HepG2 (cell line): ENCODE data around the gene PLIN4.

Source experiments
- BHLHE40 ChIP-seq: IDR thresholded peaks from 2 replicates; pipeline ENCODE4 v1.6.1; 2011; ENCODE audit warnings: low read length, improper control_type of control experiment
- EP300 ChIP-seq, 3 experiments: sonication (generic) in 1 of 3; formaldehyde crosslinking in 1 of 3; IDR thresholded peaks; 2 replicates each; pipeline versions ENCODE4 v1.5.1 to v1.6.1; 2011 to 2020; ENCODE audit warnings: low read depth in 2 of 3, low read length in 2 of 3, borderline replicate concordance in 1 of 3, improper control_type of control experiment in 1 of 3, mild to moderate bottlenecking in 1 of 3, missing genetic modification reagents in 1 of 3, moderate library complexity in 1 of 3
- EZH2 ChIP-seq: conservative IDR thresholded peaks from 2 replicates; pipeline ENCODE4 v1.6.1; 2012; ENCODE audit warnings: mild to moderate bottlenecking, low read depth, low read length, moderate library complexity
- MAZ ChIP-seq, 2 experiments: sonication (generic) in 1 of 2; formaldehyde crosslinking in 1 of 2; IDR thresholded peaks; 2 replicates each; pipeline versions ENCODE4 v1.5.0 to v1.6.1; 2012 to 2020; ENCODE audit warnings: low read depth in 2 of 2, mild to moderate bottlenecking in 2 of 2, borderline replicate concordance in 1 of 2, improper control_type of control experiment in 1 of 2, low read length in 1 of 2, missing genetic modification reagents in 1 of 2, moderate library complexity in 1 of 2
- MTF2 ChIP-seq: sonication (generic); formaldehyde crosslinking; IDR thresholded peaks from 2 replicates; pipeline ENCODE4 v1.5.0; 2020; ENCODE audit warnings: missing genetic modification reagents, borderline replicate concordance
- NR2C2 ChIP-seq: sonication (generic); formaldehyde crosslinking; IDR thresholded peaks from 2 replicates; pipeline ENCODE4 v1.4.0; 2020; ENCODE audit warnings: missing genetic modification reagents, mild to moderate bottlenecking, moderate library complexity, borderline replicate concordance
- ZNF17 ChIP-seq: sonication (generic); formaldehyde crosslinking; IDR thresholded peaks from 2 replicates; pipeline ENCODE4 v1.5.0; 2020; ENCODE audit warnings: mild to moderate bottlenecking, missing genetic modification reagents
- ZNF468 ChIP-seq: sonication (generic); formaldehyde crosslinking; IDR thresholded peaks from 2 replicates; pipeline ENCODE4 v1.8.0; 2022; ENCODE audit warnings: mild to moderate bottlenecking, moderate library complexity, missing genetic modification reagents
- TF ChIP-seq, protein P1 (sequence below): sonication (generic); formaldehyde crosslinking; IDR thresholded peaks from 2 replicates; pipeline ENCODE4 v1.5.0; 2020; ENCODE audit warnings: mild to moderate bottlenecking, missing genetic modification reagents, moderate library complexity
- TF ChIP-seq, protein P2 (sequence below): sonication (generic); formaldehyde crosslinking; IDR thresholded peaks from 2 replicates; pipeline ENCODE4 v1.9.0; 2021; ENCODE audit warnings: missing genetic modification reagents, borderline replicate concordance
- TF ChIP-seq, protein P3 (sequence below): sonication (generic); formaldehyde crosslinking; IDR thresholded peaks from 2 replicates; pipeline ENCODE4 v1.8.0; 2022; ENCODE audit warnings: missing genetic modification reagents, mild to moderate bottlenecking, moderate library complexity, borderline replicate concordance
- TF ChIP-seq, protein P4 (sequence below): IDR thresholded peaks from 2 replicates; pipeline ENCODE4 v1.4.0; 2020; ENCODE audit warnings: mild to moderate bottlenecking, missing genetic modification reagents
- TF ChIP-seq, protein P5 (sequence below): sonication (generic); formaldehyde crosslinking; IDR thresholded peaks from 2 replicates; pipeline ENCODE4 v1.8.1; 2023; ENCODE audit warnings: mild to moderate bottlenecking, missing genetic modification reagents
- TF ChIP-seq, protein P6 (sequence below): sonication (generic); formaldehyde crosslinking; IDR thresholded peaks from 2 replicates; pipeline ENCODE4 v1.8.1; 2023; ENCODE audit warnings: mild to moderate bottlenecking, missing genetic modification reagents, borderline replicate concordance

DNA sequence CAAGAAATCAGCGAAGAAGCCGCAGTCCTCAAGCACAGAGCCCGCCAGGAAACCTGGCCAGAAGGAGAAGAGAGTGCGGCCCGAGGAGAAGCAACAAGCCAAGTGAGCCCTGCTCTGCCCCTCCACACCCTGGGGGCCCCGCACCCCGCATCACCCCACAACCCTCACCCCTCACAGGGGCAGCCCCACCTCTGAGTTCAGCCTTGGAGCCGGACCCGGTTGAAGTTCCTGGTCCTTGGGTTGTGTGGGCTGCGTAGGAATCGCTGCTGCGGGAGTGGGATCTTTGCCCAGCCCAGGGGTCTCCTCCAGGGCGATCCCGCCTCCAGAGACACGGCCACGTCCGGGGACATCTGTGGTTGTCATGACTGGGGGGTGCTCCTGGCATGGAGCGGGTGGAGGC, 22.0 kb downstream of the PLIN4 start:
- TF ChIP-seq, protein P1, sequence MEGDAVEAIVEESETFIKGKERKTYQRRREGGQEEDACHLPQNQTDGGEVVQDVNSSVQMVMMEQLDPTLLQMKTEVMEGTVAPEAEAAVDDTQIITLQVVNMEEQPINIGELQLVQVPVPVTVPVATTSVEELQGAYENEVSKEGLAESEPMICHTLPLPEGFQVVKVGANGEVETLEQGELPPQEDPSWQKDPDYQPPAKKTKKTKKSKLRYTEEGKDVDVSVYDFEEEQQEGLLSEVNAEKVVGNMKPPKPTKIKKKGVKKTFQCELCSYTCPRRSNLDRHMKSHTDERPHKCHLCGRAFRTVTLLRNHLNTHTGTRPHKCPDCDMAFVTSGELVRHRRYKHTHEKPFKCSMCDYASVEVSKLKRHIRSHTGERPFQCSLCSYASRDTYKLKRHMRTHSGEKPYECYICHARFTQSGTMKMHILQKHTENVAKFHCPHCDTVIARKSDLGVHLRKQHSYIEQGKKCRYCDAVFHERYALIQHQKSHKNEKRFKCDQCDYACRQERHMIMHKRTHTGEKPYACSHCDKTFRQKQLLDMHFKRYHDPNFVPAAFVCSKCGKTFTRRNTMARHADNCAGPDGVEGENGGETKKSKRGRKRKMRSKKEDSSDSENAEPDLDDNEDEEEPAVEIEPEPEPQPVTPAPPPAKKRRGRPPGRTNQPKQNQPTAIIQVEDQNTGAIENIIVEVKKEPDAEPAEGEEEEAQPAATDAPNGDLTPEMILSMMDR (CRISPR knock-in tag), result no peak
- no peak for TF ChIP-seq EP300 (IDR thresholded peaks at IDR 0.05; ENCODE audit: low read depth in 2 of 2, low read length in 2 of 2)
- no peak for TF ChIP-seq EP300 (CRISPR knock-in tag; IDR thresholded peaks at IDR 0.05; ENCODE audit: borderline replicate concordance)
- TF ChIP-seq, protein P2, sequence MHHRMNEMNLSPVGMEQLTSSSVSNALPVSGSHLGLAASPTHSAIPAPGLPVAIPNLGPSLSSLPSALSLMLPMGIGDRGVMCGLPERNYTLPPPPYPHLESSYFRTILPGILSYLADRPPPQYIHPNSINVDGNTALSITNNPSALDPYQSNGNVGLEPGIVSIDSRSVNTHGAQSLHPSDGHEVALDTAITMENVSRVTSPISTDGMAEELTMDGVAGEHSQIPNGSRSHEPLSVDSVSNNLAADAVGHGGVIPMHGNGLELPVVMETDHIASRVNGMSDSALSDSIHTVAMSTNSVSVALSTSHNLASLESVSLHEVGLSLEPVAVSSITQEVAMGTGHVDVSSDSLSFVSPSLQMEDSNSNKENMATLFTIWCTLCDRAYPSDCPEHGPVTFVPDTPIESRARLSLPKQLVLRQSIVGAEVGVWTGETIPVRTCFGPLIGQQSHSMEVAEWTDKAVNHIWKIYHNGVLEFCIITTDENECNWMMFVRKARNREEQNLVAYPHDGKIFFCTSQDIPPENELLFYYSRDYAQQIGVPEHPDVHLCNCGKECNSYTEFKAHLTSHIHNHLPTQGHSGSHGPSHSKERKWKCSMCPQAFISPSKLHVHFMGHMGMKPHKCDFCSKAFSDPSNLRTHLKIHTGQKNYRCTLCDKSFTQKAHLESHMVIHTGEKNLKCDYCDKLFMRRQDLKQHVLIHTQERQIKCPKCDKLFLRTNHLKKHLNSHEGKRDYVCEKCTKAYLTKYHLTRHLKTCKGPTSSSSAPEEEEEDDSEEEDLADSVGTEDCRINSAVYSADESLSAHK, result no peak
- no peak for TF ChIP-seq ZNF17
- TF ChIP-seq, protein P3, sequence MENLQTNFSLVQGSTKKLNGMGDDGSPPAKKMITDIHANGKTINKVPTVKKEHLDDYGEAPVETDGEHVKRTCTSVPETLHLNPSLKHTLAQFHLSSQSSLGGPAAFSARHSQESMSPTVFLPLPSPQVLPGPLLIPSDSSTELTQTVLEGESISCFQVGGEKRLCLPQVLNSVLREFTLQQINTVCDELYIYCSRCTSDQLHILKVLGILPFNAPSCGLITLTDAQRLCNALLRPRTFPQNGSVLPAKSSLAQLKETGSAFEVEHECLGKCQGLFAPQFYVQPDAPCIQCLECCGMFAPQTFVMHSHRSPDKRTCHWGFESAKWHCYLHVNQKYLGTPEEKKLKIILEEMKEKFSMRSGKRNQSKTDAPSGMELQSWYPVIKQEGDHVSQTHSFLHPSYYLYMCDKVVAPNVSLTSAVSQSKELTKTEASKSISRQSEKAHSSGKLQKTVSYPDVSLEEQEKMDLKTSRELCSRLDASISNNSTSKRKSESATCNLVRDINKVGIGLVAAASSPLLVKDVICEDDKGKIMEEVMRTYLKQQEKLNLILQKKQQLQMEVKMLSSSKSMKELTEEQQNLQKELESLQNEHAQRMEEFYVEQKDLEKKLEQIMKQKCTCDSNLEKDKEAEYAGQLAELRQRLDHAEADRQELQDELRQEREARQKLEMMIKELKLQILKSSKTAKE (CRISPR knock-in tag), result no peak
- TF ChIP-seq NR2C2 (CRISPR knock-in tag), result no peak
- TF ChIP-seq ZNF468 (CRISPR knock-in tag), result no peak
- no peak for TF ChIP-seq MAZ (IDR thresholded peaks at IDR 0.05; ENCODE audit: borderline replicate concordance, low read depth, low read length)
- TF ChIP-seq MAZ (CRISPR knock-in tag; IDR thresholded peaks at IDR 0.05; ENCODE audit: low read depth), result no peak
- TF ChIP-seq EZH2, result no peak
- no peak for TF ChIP-seq BHLHE40
- TF ChIP-seq, protein P4, sequence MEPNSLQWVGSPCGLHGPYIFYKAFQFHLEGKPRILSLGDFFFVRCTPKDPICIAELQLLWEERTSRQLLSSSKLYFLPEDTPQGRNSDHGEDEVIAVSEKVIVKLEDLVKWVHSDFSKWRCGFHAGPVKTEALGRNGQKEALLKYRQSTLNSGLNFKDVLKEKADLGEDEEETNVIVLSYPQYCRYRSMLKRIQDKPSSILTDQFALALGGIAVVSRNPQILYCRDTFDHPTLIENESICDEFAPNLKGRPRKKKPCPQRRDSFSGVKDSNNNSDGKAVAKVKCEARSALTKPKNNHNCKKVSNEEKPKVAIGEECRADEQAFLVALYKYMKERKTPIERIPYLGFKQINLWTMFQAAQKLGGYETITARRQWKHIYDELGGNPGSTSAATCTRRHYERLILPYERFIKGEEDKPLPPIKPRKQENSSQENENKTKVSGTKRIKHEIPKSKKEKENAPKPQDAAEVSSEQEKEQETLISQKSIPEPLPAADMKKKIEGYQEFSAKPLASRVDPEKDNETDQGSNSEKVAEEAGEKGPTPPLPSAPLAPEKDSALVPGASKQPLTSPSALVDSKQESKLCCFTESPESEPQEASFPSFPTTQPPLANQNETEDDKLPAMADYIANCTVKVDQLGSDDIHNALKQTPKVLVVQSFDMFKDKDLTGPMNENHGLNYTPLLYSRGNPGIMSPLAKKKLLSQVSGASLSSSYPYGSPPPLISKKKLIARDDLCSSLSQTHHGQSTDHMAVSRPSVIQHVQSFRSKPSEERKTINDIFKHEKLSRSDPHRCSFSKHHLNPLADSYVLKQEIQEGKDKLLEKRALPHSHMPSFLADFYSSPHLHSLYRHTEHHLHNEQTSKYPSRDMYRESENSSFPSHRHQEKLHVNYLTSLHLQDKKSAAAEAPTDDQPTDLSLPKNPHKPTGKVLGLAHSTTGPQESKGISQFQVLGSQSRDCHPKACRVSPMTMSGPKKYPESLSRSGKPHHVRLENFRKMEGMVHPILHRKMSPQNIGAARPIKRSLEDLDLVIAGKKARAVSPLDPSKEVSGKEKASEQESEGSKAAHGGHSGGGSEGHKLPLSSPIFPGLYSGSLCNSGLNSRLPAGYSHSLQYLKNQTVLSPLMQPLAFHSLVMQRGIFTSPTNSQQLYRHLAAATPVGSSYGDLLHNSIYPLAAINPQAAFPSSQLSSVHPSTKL (CRISPR knock-in tag), result no peak
- TF ChIP-seq, protein P5, sequence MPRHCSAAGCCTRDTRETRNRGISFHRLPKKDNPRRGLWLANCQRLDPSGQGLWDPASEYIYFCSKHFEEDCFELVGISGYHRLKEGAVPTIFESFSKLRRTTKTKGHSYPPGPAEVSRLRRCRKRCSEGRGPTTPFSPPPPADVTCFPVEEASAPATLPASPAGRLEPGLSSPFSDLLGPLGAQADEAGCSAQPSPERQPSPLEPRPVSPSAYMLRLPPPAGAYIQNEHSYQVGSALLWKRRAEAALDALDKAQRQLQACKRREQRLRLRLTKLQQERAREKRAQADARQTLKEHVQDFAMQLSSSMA (CRISPR knock-in tag), result no peak
- TF ChIP-seq MTF2 (CRISPR knock-in tag), result no peak
- TF ChIP-seq, protein P6, sequence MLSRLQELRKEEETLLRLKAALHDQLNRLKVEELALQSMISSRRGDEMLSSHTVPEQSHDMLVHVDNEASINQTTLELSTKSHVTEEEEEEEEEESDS (CRISPR knock-in tag), result no peak
